ENCODE data around the gene EFCAB6.

The EFCAB6 gene

GRCh38 chr22:43493297-43493696, 318.8 kb downstream of the EFCAB6 start:
- H3K4me1 ChIP-seq (ENCODE audit: control insufficient read depth, insufficient read depth, low read length) = no peaks in the 10 kb centered on the region
- no peaks in the 10 kb centered on the region for H3K9me3 ChIP-seq (ENCODE audit: control insufficient read depth, low read length)
- H3K4me3 ChIP-seq (ENCODE audit: low read length) = no peak overlapping the region
- no peaks in the 10 kb centered on the region for H3K36me3 ChIP-seq (ENCODE audit: control insufficient read depth, insufficient read depth, low read length)
- no peak overlapping the region for H3K9ac ChIP-seq (ENCODE audit: low read length)
- no peaks in the 10 kb centered on the region for H3K27me3 ChIP-seq (ENCODE audit: control insufficient read depth, insufficient read depth, low read length)

DNA sequence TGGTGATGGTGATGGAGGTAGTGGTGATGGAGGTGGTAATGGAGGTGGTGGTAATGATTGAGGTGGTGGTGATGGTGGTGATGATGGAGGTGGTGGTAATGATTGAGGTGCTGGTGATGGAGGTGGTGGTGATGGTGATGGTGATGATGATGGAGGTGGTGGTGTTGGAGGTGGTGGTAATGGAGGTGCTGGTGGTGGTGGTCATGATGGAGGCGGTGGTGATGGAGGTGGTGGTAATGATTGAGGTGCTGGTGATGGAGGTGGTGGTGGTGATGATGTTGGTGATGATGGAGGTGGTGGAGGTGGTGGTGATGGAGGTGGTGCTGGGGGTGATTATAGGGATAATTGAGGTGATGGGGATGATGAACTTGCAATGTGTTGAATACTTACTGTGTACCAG, 320.4 kb downstream of the EFCAB6 start:
- no peaks in the 10 kb centered on the region for H3K4me1 ChIP-seq (ENCODE audit: control insufficient read depth, insufficient read depth, low read length)

GRCh38 chr22:43491177-43491576, 320.9 kb downstream of the EFCAB6 start:
- Histone ChIP-seq H3K4me1 (ENCODE audit: control insufficient read depth, insufficient read depth, low read length) (no peaks in the 10 kb centered on the region), H3K36me3 (ENCODE audit: control insufficient read depth, insufficient read depth, low read length) (no peaks in the 10 kb centered on the region), H3K9me3 (ENCODE audit: control insufficient read depth, low read length) (no peaks in the 10 kb centered on the region), H3K4me3 (ENCODE audit: low read length) (no peak overlapping the region), H3K9ac (ENCODE audit: low read length) (no peak overlapping the region), H3K27me3 (ENCODE audit: control insufficient read depth, insufficient read depth, low read length) (no peaks in the 10 kb centered on the region)

More for the DNA sequence above, 320.4 kb downstream of the EFCAB6 start:
- H3K36me3 ChIP-seq (ENCODE audit: control insufficient read depth, insufficient read depth, low read length) = no peaks in the 10 kb centered on the region
- no peak overlapping the region for H3K4me3 ChIP-seq (ENCODE audit: low read length)
- no peaks in the 10 kb centered on the region for H3K9me3 ChIP-seq (ENCODE audit: control insufficient read depth, low read length)
- H3K9ac ChIP-seq (ENCODE audit: low read length) = no peak overlapping the region
- no peaks in the 10 kb centered on the region for H3K27me3 ChIP-seq (ENCODE audit: control insufficient read depth, insufficient read depth, low read length)

- Histone ChIP-seq H3K27me3 (ENCODE audit: control insufficient read depth, insufficient read depth, low read length) (no peaks in the 10 kb centered on the region), H3K4me1 (ENCODE audit: control insufficient read depth, insufficient read depth, low read length) (no peaks in the 10 kb centered on the region), H3K4me3 (ENCODE audit: low read length) (no peak overlapping the region), H3K9ac (ENCODE audit: low read length) (no peak overlapping the region), H3K36me3 (ENCODE audit: control insufficient read depth, insufficient read depth, low read length) (no peaks in the 10 kb centered on the region), H3K9me3 (ENCODE audit: control insufficient read depth, low read length) (no peaks in the 10 kb centered on the region)
Observed at GRCh38 chr22:43490311-43490710, 321.8 kb downstream of the EFCAB6 start.

- Histone ChIP-seq H3K27me3 (ENCODE audit: control insufficient read depth, insufficient read depth, low read length) (no peaks in the 10 kb centered on the region), H3K4me1 (ENCODE audit: control insufficient read depth, insufficient read depth, low read length) (no peaks in the 10 kb centered on the region), H3K9ac (ENCODE audit: low read length) (no peak overlapping the region), H3K36me3 (ENCODE audit: control insufficient read depth, insufficient read depth, low read length) (no peaks in the 10 kb centered on the region), H3K9me3 (ENCODE audit: control insufficient read depth, low read length) (no peaks in the 10 kb centered on the region), H3K4me3 (ENCODE audit: low read length) (no peak overlapping the region)
Observed at GRCh38 chr22:43488937-43489336, 323.2 kb downstream of the EFCAB6 start.

- Histone ChIP-seq H3K4me3 (ENCODE audit: low read length) (no peak overlapping the region), H3K9me3 (ENCODE audit: control insufficient read depth, low read length) (no peaks in the 10 kb centered on the region), H3K4me1 (ENCODE audit: control insufficient read depth, insufficient read depth, low read length) (no peaks in the 10 kb centered on the region), H3K36me3 (ENCODE audit: control insufficient read depth, insufficient read depth, low read length) (no peaks in the 10 kb centered on the region), H3K9ac (ENCODE audit: low read length) (no peak overlapping the region), H3K27me3 (ENCODE audit: control insufficient read depth, insufficient read depth, low read length) (no peaks in the 10 kb centered on the region)
Observed at GRCh38 chr22:43488031-43488866, 323.9 kb downstream of the EFCAB6 start.

- H3K4me3 ChIP-seq (ENCODE audit: low read length) = no peak overlapping the region
Observed at GRCh38 chr22:43487311-43488030, 324.6 kb downstream of the EFCAB6 start.

DNA sequence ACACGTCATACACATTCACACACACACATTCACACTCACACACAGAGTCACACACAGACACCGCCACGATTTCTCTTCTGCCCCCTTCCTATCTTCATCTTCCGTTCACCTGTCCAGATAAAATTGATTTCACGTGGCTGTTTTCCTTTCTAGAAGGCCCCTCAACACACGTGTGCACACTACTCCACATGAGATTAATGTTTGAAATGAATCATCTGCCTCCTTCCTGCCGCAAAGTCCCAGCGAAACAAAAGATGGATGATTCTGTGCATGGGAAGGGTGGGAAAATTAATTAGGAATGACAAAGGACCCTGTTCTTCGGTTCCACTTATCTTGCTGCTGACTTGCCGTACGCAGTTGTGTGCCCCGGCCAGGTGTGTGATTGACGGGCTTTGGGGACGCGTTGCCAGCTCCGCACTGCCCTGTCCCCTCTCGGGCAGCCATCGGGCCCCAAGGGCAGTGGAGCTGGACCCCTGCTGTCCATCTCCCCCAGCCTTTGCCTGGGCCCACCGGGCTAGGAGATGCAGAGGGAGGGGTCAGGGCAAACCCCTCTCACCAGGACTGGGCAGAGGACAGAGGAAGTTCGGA, 326.5 kb downstream of the EFCAB6 start:
- Histone ChIP-seq H3K36me3 (ENCODE audit: control insufficient read depth, insufficient read depth, low read length) (no peaks in the 10 kb centered on the region), H3K4me3 (ENCODE audit: low read length) (no peak overlapping the region), H3K9ac (ENCODE audit: low read length) (no peak overlapping the region), H3K4me1 (ENCODE audit: control insufficient read depth, insufficient read depth, low read length) (no peaks in the 10 kb centered on the region), H3K27me3 (ENCODE audit: control insufficient read depth, insufficient read depth, low read length) (no peaks in the 10 kb centered on the region), H3K9me3 (ENCODE audit: control insufficient read depth, low read length) (no peaks in the 10 kb centered on the region)

More at GRCh38 chr22:43487311-43488030, 324.6 kb downstream of the EFCAB6 start:
- H3K9me3 ChIP-seq (ENCODE audit: control insufficient read depth, low read length) = no peaks in the 10 kb centered on the region
- no peaks in the 10 kb centered on the region for H3K36me3 ChIP-seq (ENCODE audit: control insufficient read depth, insufficient read depth, low read length)
- no peaks in the 10 kb centered on the region for H3K4me1 ChIP-seq (ENCODE audit: control insufficient read depth, insufficient read depth, low read length)
- H3K27me3 ChIP-seq (ENCODE audit: control insufficient read depth, insufficient read depth, low read length) = no peaks in the 10 kb centered on the region
- H3K9ac ChIP-seq (ENCODE audit: low read length) = no peak overlapping the region

- H3K36me3 ChIP-seq (ENCODE audit: control insufficient read depth, insufficient read depth, low read length) = no peaks in the 10 kb centered on the region
- H3K27me3 ChIP-seq (ENCODE audit: control insufficient read depth, insufficient read depth, low read length) = no peaks in the 10 kb centered on the region
- no peak overlapping the region for H3K9ac ChIP-seq (ENCODE audit: low read length)
- no peak overlapping the region for H3K4me3 ChIP-seq (ENCODE audit: low read length)
- H3K4me1 ChIP-seq (ENCODE audit: control insufficient read depth, insufficient read depth, low read length) = no peaks in the 10 kb centered on the region
- no peaks in the 10 kb centered on the region for H3K9me3 ChIP-seq (ENCODE audit: control insufficient read depth, low read length)
Observed at GRCh38 chr22:43484227-43484626, 327.9 kb downstream of the EFCAB6 start.

DNA sequence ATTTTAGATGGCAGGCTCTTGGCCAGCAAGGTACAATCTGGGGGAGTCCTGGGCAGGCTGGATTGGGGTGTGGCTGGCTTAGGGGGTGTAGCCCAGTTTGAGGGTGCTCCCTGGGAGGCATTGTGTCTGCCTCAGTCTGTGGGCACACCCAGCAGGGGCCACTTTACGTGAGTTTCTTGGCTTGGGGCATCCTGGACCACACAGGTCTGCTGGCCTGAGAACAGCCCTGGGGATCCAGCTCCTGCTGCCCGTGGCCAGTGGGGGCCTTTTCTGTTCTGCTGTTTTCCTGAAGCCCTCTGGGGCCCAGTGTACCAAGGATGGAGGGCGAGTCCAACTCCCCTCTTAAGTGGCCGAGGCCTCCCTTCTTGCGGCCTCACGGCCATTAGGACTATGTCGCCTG, 328.4 kb downstream of the EFCAB6 start:
- Histone ChIP-seq H3K9me3 (ENCODE audit: control insufficient read depth, low read length) (no peaks in the 10 kb centered on the region), H3K4me1 (ENCODE audit: control insufficient read depth, insufficient read depth, low read length) (no peaks in the 10 kb centered on the region), H3K36me3 (ENCODE audit: control insufficient read depth, insufficient read depth, low read length) (no peaks in the 10 kb centered on the region), H3K4me3 (ENCODE audit: low read length) (no peak overlapping the region), H3K27me3 (ENCODE audit: control insufficient read depth, insufficient read depth, low read length) (no peaks in the 10 kb centered on the region), H3K9ac (ENCODE audit: low read length) (no peak overlapping the region)

GRCh38 chr22:43483266-43483665, 328.8 kb downstream of the EFCAB6 start:
- no peaks in the 10 kb centered on the region for H3K4me1 ChIP-seq (ENCODE audit: control insufficient read depth, insufficient read depth, low read length)
- H3K9me3 ChIP-seq (ENCODE audit: control insufficient read depth, low read length) = no peaks in the 10 kb centered on the region
- H3K9ac ChIP-seq (ENCODE audit: low read length) = no peak overlapping the region
- H3K27me3 ChIP-seq (ENCODE audit: control insufficient read depth, insufficient read depth, low read length) = no peaks in the 10 kb centered on the region
- H3K36me3 ChIP-seq (ENCODE audit: control insufficient read depth, insufficient read depth, low read length) = no peaks in the 10 kb centered on the region
- H3K4me3 ChIP-seq (ENCODE audit: low read length) = no peak overlapping the region

- no peak overlapping the region for H3K9ac ChIP-seq (ENCODE audit: low read length)
- no peaks in the 10 kb centered on the region for H3K27me3 ChIP-seq (ENCODE audit: control insufficient read depth, insufficient read depth, low read length)
- no peak overlapping the region for H3K4me3 ChIP-seq (ENCODE audit: low read length)
- no peaks in the 10 kb centered on the region for H3K36me3 ChIP-seq (ENCODE audit: control insufficient read depth, insufficient read depth, low read length)
- H3K4me1 ChIP-seq (ENCODE audit: control insufficient read depth, insufficient read depth, low read length) = no peaks in the 10 kb centered on the region
- H3K9me3 ChIP-seq (ENCODE audit: control insufficient read depth, low read length) = no peaks in the 10 kb centered on the region
Observed at GRCh38 chr22:43482318-43482625, 329.8 kb downstream of the EFCAB6 start.
